Chondrocyte (in vitro differentiated cells): ENCODE data around the gene CCDC18. TPM values are rescaled to one million over a fixed set of nuclear protein-coding genes. Genes with fewer than 3 reads are reported as not detected.

Experiments used
- DNase-seq: peaks from one replicate; pipeline ENCODE4 v3.0.0; 2021; ENCODE audit warnings: mixed read lengths, low spot score
- H3K27ac Mint-ChIP-seq: one replicate; pipeline ENCODE4 v1.8.0; 2021; ENCODE audit warnings: mild to moderate bottlenecking, moderate library complexity, mixed read lengths; ENCODE audit not compliant: unreplicated experiment
- H3K27me3 Mint-ChIP-seq: 2 replicates; pipeline ENCODE4 v1.8.0; 2021; ENCODE audit warnings: low read depth, mixed read lengths
- H3K36me3 Mint-ChIP-seq: 2 replicates; pipeline ENCODE4 v1.8.0; 2021; ENCODE audit warnings: low read depth, mixed read lengths
- H3K4me1 Mint-ChIP-seq: 2 replicates; pipeline ENCODE4 v1.8.0; 2021; ENCODE audit warnings: low read depth, mild to moderate bottlenecking, mixed read lengths
- H3K4me3 Mint-ChIP-seq: one replicate; pipeline ENCODE4 v1.8.0; 2021; ENCODE audit warnings: mild to moderate bottlenecking, moderate library complexity, mixed read lengths; ENCODE audit not compliant: unreplicated experiment
- H3K9me3 Mint-ChIP-seq: 2 replicates; pipeline ENCODE4 v1.8.0; 2021; ENCODE audit warnings: low read depth, mixed read lengths
- CTCF ChIP-seq: fragments of 200-600 bp; sonication (generic); IDR thresholded peaks from 2 replicates; pipeline ENCODE4 v1.5.0; 2021; ENCODE audit warnings: antibody characterized with exemption, mild to moderate bottlenecking, moderate library complexity
- total RNA-seq: library from RNA; stranded (reverse); gene quantifications from 3 replicates; pipeline ENCODE4 v1.2.1, GENCODE V29; 2021

Gene CCDC18
- total RNA-seq, 1 donor from 2014 or later = 3.6 TPM

- TF ChIP-seq CTCF = no peak
- Mint-ChIP-seq H3K27me3 (no peaks in the 10 kb centered on the region), H3K4me1 (peaks cover 15% of the 10 kb centered on the region), H3K27ac (no peak overlapping the region), H3K4me3 (no peak overlapping the region), H3K36me3 (peaks cover 1% of the 10 kb centered on the region), H3K9me3 (no peaks in the 10 kb centered on the region)
- no peak for DNase-seq
Observed at GRCh38 chr1:93323185-93323820, 142.8 kb downstream of the CCDC18 start.

- H3K27ac Mint-ChIP-seq = peak overlapping the region; percentile 60
- no peaks in the 10 kb centered on the region for H3K27me3 Mint-ChIP-seq
- H3K9me3 Mint-ChIP-seq = no peaks in the 10 kb centered on the region
- peaks cover under 1% of the 10 kb centered on the region for H3K36me3 Mint-ChIP-seq
- no peak overlapping the region for H3K4me3 Mint-ChIP-seq
- TF ChIP-seq CTCF = no peak
- H3K4me1 Mint-ChIP-seq = peaks cover 22% of the 10 kb centered on the region
- no peak for DNase-seq
Observed at GRCh38 chr1:93324486-93325464, 144.3 kb downstream of the CCDC18 start.

Other genes with a start within 250 kb of the CCDC18 start
- 7.7 to 11.2 TPM (median 10.6 TPM) in 3 replicates for gene DIPK1A, start 219.3 kb upstream of the CCDC18 start, total RNA-seq
- gene MTF2, start 101.4 kb upstream of the CCDC18 start, total RNA-seq = 17.7 to 22.4 TPM (median 20.0 TPM) in 3 replicates
- 23.5 to 34.6 TPM (median 33.6 TPM) in 3 replicates for gene TMED5, start 311 bp upstream of the CCDC18 start, total RNA-seq
- 62.7 to 66.9 TPM (median 65.3 TPM) in 3 replicates for gene DR1, start 165.2 kb downstream of the CCDC18 start, total RNA-seq